ENCODE results near the gene MAPKAPK3. TPM values are rescaled to one million over a fixed set of nuclear protein-coding genes. Genes with fewer than 3 reads are reported as not detected.
A peak's percentile ranks its signal among the peaks of the same experiment; 100 is the strongest.

MAPKAPK3 gene
- total RNA-seq: 50.5 TPM

- ATAC-seq: peak; percentile 39
Measured at GRCh38 chr3:50617096-50617791, at the start of gene MAPKAPK3. MAPKAPK3 (plus strand) TSS chr3:50617151; CDS start chr3:50617566, 415 bp downstream.

DNA sequence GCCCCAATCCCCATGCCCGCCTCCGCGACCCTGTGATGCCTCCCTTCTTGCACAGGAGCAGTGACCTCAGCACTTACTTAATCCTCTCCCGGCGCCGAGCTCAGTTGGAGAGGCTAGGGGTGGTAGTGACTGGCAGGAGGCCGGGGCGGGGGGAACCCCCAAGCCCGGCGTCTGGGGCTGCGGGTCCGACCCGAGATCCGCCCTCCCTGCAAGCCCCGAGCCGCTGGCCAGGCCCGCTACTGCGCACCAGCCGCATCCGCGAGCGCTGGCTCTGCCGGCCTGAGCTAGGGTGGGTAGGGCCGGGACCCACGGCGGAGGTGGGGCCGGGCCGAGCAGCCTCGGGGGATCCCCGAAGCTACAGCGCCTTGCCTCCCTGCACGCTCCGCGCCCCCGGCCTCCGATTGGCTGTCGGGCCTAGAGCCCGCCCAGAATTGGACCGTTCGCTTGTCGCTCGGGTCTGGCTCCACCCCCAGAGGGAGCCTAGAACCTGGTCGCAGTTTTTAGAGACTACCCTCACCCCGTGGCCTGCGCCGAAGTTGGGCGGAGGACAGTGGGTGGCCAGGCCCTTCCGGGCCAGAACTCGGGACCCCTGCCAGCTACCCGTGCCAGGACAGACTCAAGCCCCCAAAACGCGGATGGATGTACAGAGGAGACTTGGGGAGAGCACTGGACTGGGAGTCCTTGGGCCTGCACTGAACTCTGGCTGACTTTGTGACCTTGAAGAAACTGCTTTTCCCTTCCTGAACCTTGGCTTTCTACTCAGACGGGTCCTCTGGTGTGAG, 49.4 kb upstream of the MAPKAPK3 start, which contains the start of gene C3orf18:
Gene C3orf18, minus strand, starts transcription at position 362 of the 782 bp plus-strand sequence. CDS start 2,048 bp downstream, outside the sequence.
- peak; percentile 65 for ATAC-seq

GRCh38 chr3:50568947-50569749, 47.8 kb upstream of the MAPKAPK3 start, which contains the start of gene HEMK1:
HEMK1 (plus strand) TSS chr3:50569522; CDS start chr3:50571105, 1,583 bp downstream.
- ATAC-seq: peak; percentile 87

- ATAC-seq: no peak
Measured at GRCh38 chr3:50570508-50571279, 46.3 kb upstream of the MAPKAPK3 start.

- no peak for ATAC-seq
Measured at GRCh38 chr3:50571486-50571885, 45.5 kb upstream of the MAPKAPK3 start.

DNA sequence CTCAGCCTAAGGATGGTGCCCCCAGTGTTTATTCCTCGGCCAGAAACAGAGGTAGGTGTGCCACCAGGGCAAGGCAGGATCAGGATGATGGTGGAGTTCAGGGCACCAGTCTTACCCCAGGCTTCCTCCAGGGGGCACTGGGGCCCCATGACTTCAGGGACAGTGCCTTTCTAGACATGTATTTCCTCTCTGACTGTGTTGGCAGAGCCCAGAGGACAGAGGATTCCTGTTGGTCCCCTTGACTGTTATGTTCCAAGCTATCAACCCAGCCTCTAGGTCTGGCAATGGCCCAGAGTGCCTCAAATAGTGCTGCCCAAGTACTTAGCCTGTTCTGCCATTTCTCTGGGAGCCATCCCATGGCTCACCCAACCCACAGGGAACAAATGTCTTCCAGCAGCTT, 44.8 kb upstream of the MAPKAPK3 start:
- peak; percentile 63 for ATAC-seq

DNA sequence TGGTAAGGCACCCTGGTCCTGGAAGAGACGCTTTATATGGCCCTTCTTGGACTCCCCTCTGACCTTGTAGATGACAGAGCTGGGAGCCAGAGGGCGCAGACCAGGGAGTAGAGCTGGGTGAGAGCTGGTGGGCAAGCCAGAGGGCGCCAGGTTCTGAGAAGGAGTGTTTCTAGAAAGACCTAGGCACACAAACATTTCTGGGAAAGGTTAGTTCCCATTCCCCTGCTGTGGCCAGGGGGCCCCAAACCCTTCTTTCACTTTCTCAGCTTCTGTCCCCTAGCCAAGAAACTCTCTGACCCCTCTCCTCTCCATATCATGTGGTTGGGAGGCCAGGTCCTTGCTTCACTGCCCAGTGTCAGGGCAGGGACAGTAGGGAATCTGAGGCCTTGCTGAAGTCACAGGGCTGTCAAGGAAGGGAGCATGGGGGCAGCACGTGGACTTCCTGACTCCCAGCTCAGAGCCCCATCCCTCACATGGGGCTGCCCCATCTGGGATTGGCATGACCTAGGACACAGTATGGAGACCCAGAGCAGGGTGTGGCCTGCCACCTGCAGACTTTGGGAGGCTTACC, 44.1 kb upstream of the MAPKAPK3 start:
- no peak for ATAC-seq

DNA sequence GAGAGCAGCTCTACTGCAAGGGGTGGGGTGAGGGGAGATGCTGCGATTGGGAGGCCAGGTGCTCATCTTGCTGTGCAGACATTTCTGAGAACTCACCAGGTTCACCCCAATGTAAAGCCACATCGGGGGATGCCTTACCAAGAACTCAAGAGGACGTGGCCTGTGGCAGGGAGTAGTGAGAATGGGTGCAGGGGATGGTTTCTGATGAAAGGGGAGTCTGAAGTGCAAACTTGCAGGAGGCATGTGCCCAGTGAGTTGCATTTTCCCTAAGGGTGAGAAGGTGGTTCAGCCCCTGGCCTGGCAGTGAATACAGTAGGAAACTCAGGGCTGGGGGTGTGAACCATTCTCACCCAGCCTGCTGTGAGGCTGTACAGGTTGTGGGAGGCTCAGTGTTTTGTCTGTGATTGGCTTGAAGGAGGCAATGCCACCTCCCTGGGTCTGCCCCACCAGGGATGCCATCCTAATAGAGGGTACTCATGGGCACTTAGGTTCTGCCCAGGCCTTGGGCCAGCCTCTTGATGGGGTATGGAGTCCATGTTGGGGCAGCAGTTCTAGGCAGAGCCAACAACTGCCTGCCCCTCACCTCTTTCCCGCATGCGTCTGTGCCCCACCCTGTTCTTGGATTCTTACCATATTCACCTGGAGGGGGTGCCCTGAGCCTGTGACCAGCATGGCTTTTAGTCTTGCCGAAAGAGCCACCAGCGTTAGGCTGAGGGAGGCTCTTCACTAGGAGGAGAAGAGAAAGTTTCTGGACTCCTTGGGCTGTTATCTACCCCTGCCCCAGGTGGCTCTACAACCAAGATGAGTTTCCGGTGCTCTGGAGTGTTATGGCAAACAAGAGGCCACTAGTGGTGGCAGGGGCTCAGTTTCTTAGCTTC, 43.1 kb upstream of the MAPKAPK3 start:
- no peak for ATAC-seq

DNA sequence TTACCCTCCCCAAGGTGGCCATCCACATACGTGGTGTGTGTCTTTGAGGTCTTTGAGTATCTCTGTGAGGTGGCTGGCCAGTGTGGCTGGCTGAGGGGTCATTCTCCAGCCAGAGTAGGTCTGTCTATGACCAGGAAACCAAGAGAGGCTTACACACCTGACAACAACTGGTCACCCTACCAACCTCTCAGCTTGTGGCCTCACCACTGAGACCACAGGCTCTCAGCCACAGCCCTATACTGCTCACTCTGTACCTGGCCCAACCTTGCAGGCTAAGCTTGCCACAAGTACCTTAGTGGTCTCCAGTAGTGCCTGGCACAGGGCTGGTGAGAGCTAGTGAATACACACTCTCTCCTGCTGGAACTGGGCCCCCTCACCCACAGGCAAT, 42.5 kb upstream of the MAPKAPK3 start:
- ATAC-seq: no peak

GRCh38 chr3:50575372-50575771, 41.6 kb upstream of the MAPKAPK3 start:
- ATAC-seq: peak; percentile 55

DNA sequence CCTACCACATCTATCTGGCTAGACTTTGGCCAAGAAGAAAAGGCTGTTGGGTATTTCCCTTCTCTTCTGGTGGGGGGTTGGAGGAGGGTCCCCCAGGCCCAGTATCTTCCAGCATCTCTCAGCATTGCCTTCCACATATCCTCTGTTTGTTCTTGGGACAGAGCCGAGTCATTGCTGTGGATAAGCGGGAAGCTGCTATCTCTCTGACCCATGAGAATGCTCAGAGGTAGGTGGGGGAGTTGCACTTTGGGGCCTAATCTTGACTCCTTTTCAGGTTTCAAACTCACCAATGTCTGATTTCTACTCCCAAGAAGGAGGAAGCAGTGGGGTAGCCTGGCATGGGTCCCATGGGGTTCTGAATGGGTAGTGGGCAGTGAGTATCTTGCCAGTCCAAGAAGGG, 39.6 kb upstream of the MAPKAPK3 start:
- ATAC-seq: no peak

DNA sequence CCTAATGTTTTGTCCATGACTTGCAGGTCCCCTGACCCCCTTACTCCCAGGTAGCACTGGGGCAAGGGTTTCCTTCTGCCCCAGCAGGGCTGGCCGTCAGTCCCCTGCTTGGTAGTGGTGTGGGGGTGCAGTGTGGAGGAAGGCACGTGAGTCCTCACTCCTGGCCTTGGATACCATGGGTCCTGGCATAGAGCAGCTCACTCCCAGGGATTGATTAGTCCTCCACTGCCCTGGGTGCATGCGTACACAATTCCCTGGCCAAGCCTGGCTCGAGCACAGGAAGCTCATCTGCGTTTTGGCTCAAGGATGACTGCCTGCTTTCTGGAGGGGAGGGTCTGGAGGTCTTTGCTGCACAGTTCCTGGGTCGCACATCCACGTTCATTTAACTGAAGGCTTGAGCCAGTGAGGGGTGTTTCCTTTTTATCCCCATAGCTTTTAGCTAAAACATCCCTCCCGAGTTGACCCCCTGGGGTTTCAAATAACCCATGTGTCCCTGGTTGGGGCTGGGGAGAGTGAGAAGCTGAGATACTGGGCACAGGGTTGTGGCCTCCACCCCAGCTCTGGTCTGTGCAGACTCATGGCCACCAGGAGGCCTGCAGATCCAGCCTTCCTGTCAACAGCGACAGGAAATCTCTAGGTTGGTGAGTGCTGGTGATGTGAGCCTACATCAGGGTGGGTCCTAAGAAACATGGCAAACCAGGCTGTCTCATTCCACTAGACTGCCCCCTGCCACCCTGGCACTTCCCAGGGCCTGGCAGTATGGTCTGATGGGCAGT, 36.1 kb upstream of the MAPKAPK3 start:
- ATAC-seq: no peak

GRCh38 chr3:50581459-50581842, 35.5 kb upstream of the MAPKAPK3 start:
- no peak for ATAC-seq

DNA sequence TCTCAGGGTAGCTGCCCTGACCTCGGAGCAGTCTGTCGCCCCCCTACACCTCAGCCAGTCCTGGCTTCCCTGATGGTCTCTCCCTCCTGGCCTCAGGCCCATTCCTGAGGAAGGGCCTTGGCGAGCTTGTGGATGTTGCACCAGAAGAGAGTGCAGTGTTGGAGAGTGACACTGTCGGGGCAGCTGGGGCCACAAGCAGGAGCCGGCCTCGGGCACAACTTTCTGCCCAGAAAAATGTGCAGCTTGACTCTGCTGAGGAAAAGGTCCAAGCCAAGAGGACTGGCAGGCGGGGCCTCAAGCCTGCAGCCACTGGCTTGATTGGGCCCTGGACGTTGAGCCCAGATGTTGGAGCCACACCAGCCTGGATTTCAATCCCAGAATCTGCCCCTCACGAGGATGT, 34.9 kb upstream of the MAPKAPK3 start:
- ATAC-seq: no peak

DNA sequence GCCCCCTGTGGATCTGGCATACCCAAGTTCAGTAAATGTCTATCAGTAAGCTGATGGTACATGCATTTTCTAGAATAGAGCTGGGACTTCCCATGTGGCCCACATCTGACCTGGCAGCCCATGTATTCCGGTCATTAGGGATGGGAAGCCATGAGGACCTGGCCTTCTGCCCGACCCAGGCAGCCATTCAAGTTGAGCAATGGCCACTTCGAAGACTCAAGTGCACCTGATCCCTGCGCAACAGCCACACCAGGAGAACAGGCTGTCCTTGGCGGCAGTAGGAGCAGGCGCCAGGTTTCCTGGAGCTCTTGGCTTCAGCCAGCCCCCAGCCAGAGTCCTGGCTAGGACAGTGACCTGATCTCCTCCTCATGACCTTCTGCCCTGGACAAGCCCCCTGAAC, 33.1 kb upstream of the MAPKAPK3 start:
- ATAC-seq: no peak

GRCh38 chr3:50584391-50584790, 32.6 kb upstream of the MAPKAPK3 start:
- ATAC-seq: no peak

- no peak for ATAC-seq
Measured at GRCh38 chr3:50585919-50586762, 30.8 kb upstream of the MAPKAPK3 start.

DNA sequence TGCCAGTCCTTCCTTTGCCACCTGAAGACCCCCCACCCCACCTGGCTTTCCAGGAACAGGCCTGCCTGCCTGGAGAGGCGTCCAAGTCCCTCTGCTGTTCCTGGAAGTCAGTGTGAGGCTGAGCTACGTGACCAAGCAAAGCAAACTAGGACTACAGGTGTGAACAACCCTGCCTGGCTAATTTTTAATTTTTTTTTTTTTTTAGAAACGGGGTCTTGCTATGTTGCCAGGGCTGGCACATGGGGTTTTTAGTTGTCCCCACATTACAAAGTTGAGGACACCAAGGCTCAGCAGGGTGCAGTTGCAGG, 30.2 kb upstream of the MAPKAPK3 start:
- no peak for ATAC-seq

- no peak for ATAC-seq
Measured at GRCh38 chr3:50587373-50587772, 29.6 kb upstream of the MAPKAPK3 start.

Measured in esophagus mucosa (tissue), 1 donor.